Liver (tissue), 9 donors: ENCODE data around the gene TRDMT1. TPM values are rescaled to one million over a fixed set of nuclear protein-coding genes. Genes with fewer than 3 reads are reported as not detected.

Source experiments
- DNase-seq: peaks from one replicate; pipeline ENCODE4 v3.0.0-alpha.2; 2017; ENCODE audit warnings: low spot score
- H3K27ac ChIP-seq, 2 donors: one replicate each; pipeline ENCODE4 v1.7.0; 2013; ENCODE audit warnings: inconsistent platforms in 2 of 2, low read length in 2 of 2, control low read depth in 1 of 2, low read depth in 1 of 2, mild to moderate bottlenecking in 1 of 2
- H3K27me3 ChIP-seq, 4 donors: one replicate each; pipeline versions ENCODE4 v1.6.1 to v1.7.0; 2013; ENCODE audit warnings: low read length in 3 of 4, inconsistent platforms in 1 of 4, mild to moderate bottlenecking in 1 of 4, moderate library complexity in 1 of 4; ENCODE audit not compliant: control insufficient read depth in 4 of 4, insufficient read depth in 4 of 4
- H3K36me3 ChIP-seq, 4 donors: one replicate each; pipeline versions ENCODE4 v1.6.1 to v1.7.0; 2013; ENCODE audit warnings: low read length in 3 of 4, mild to moderate bottlenecking in 3 of 4, low read depth in 1 of 4, moderate library complexity in 1 of 4; ENCODE audit not compliant: control insufficient read depth in 4 of 4, insufficient read depth in 3 of 4
- H3K4me1 ChIP-seq, 4 donors: one replicate each; pipeline versions ENCODE4 v1.6.1 to v1.7.0; 2013; ENCODE audit warnings: low read length in 3 of 4, mild to moderate bottlenecking in 3 of 4, moderate library complexity in 1 of 4; ENCODE audit not compliant: control insufficient read depth in 4 of 4, insufficient read depth in 4 of 4
- H3K4me3 ChIP-seq, 3 donors: one replicate each; pipeline versions ENCODE4 v1.6.1 to v1.7.0; 2013; ENCODE audit warnings: low read length in 3 of 3, control low read depth in 1 of 3, low read depth in 1 of 3, mild to moderate bottlenecking in 1 of 3
- H3K9ac ChIP-seq, 2 donors: one replicate each; pipeline ENCODE4 v1.7.0; 2013; ENCODE audit warnings: low read length in 2 of 2, mild to moderate bottlenecking in 2 of 2, moderate library complexity in 2 of 2, control low read depth in 1 of 2, low read depth in 1 of 2
- H3K9me3 ChIP-seq, 4 donors: one replicate each; pipeline versions ENCODE4 v1.6.1 to v1.7.0; 2013; ENCODE audit warnings: low read length in 3 of 4; ENCODE audit not compliant: control insufficient read depth in 4 of 4
- CTCF ChIP-seq: fragments of 150-350 bp; IDR thresholded peaks from 2 replicates; pipeline ENCODE4 v1.5.1; 2017; ENCODE audit warnings: improper control_type of control experiment, low read depth, low read length; ENCODE audit not compliant: missing input control
- EGR1 ChIP-seq, 2 donors: IDR thresholded peaks; 2 replicates each; pipeline ENCODE4 v1.6.1; 2016 to 2018; ENCODE audit warnings: antibody characterized with exemption in 2 of 2, low read depth in 2 of 2
- FOXA1 ChIP-seq: IDR thresholded peaks from 2 replicates; pipeline ENCODE4 v1.6.1; 2016; ENCODE audit warnings: antibody characterized with exemption
- FOXA2 ChIP-seq: IDR thresholded peaks from 2 replicates; pipeline ENCODE4 v1.6.1; 2016; ENCODE audit warnings: antibody characterized with exemption
- GABPA ChIP-seq, 2 donors: IDR thresholded peaks in 1 of 2; conservative IDR thresholded peaks in 1 of 2; 2 replicates each; pipeline ENCODE4 v1.6.1; 2016; ENCODE audit warnings: antibody characterized with exemption in 2 of 2, mild to moderate bottlenecking in 1 of 2, moderate library complexity in 1 of 2
- HNF4A ChIP-seq, 2 donors: conservative IDR thresholded peaks; 2 replicates each; pipeline ENCODE4 v1.6.1; 2016; ENCODE audit warnings: antibody characterized with exemption in 2 of 2, mild to moderate bottlenecking in 2 of 2
- HNF4G ChIP-seq: IDR thresholded peaks from 2 replicates; pipeline ENCODE4 v1.6.1; 2016; ENCODE audit warnings: antibody characterized with exemption
- NR2F2 ChIP-seq: IDR thresholded peaks from 2 replicates; pipeline ENCODE4 v1.6.1; 2016; ENCODE audit warnings: antibody characterized with exemption
- RAD21 ChIP-seq, 2 donors: IDR thresholded peaks; 2 replicates each; pipeline ENCODE4 v1.6.1; 2016; ENCODE audit warnings: antibody characterized with exemption in 2 of 2, mild to moderate bottlenecking in 2 of 2
- REST ChIP-seq: IDR thresholded peaks from 2 replicates; pipeline ENCODE4 v1.6.1; 2016; ENCODE audit warnings: antibody characterized with exemption, mild to moderate bottlenecking
- RXRA ChIP-seq, 2 donors: IDR thresholded peaks; 2 replicates each; pipeline ENCODE4 v1.6.1; 2017 to 2018; ENCODE audit warnings: antibody characterized with exemption in 2 of 2, mild to moderate bottlenecking in 1 of 2
- SP1 ChIP-seq: IDR thresholded peaks from 2 replicates; pipeline ENCODE4 v1.6.1; 2018; ENCODE audit warnings: antibody characterized with exemption, mild to moderate bottlenecking
- TAF1 ChIP-seq: conservative IDR thresholded peaks from 2 replicates; pipeline ENCODE4 v1.6.1; 2016; ENCODE audit warnings: antibody characterized with exemption, mild to moderate bottlenecking
- YY1 ChIP-seq: IDR thresholded peaks from 2 replicates; pipeline ENCODE4 v1.6.1; 2016; ENCODE audit warnings: antibody characterized with exemption, mild to moderate bottlenecking
- ZBTB33 ChIP-seq: IDR thresholded peaks from 2 replicates; pipeline ENCODE4 v1.6.1; 2016; ENCODE audit warnings: antibody characterized with exemption
- WGBS: extraction: QIAGEN DNeasy Blood & Tissue Kit; methylation state at CpG from one replicate; pipeline ENCODE4 v1.1.7; 2013; 5-methylcytosine and 5-hydroxymethylcytosine counted together
- polyA plus RNA-seq, 2 donors: library from polyadenylated mRNA; stranded (reverse) in 1 of 2; unstranded in 1 of 2; fragments of 200-250 nt in 1 of 2; fragments of >200 nt in 1 of 2; fragmentation: Nextera tagmentation in 1 of 2; extraction: Ambion mirVana in 1 of 2; gene quantifications; one replicate each; pipeline versions ENCODE4 v1.2.1 to v1.2.3, GENCODE V29; 2013 to 2015
- total RNA-seq, 2 donors: library from RNA; depleted of rRNA; stranded (reverse); fragments of >200 nt; gene quantifications; one replicate each; pipeline ENCODE4 v1.2.3, GENCODE V29; 2014
- TF ChIP-seq, protein P1 (sequence below): IDR thresholded peaks from 2 replicates; pipeline ENCODE4 v1.6.1; 2016; ENCODE audit warnings: antibody characterized with exemption
- TF ChIP-seq, protein P2 (sequence below): IDR thresholded peaks from 2 replicates; pipeline ENCODE4 v1.6.1; 2016; ENCODE audit warnings: antibody characterized with exemption
- donor health status: healthy.
- donor health status: healthy.
- donor health status: healthy.
- donor health status: healthy.
- donor health status: healthy.

The TRDMT1 gene
- total and polyA plus RNA-seq, 4 donors: 0.38 to 2.4 (median 1.1) TPM

DNA sequence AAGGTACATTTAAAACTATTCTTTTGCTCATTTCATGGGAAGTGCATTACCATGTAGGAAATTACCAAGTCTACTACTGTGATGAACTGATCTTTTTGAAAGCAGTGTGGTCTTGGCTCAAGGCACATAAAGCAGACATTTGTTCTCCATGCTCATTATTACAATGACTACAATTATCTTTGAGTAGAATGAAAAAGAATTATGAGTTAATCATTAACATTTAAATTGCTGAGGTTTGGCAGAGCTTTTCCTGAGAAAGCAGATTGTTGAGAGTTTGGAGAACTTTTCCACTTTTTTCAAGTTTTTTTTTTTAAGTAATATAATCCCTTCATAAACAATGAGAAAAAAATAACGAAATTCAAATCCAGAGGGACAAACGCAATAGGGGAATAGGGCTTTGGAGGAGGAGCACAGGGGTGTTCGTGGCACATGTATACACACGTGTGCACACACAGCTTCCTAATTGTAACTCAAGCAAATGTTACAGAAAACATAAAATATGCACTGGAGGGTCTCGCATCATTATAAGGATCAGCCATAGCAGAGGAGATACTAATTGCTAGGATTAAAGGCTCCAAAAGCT, 62.9 kb downstream of the TRDMT1 start:
- H3K9me3 ChIP-seq: no peaks in the 10 kb centered on the region
- no peaks in the 10 kb centered on the region for H3K36me3 ChIP-seq
- TF ChIP-seq EGR1 (IDR thresholded peaks at IDR 0.05; ENCODE audit: low read depth in 2 of 2): no peak
- no peak for TF ChIP-seq REST
- no peaks in the 10 kb centered on the region for H3K27me3 ChIP-seq
- H3K4me1 ChIP-seq: no peaks in the 10 kb centered on the region
- no peak overlapping the region for H3K9ac ChIP-seq
- no peak overlapping the region for H3K27ac ChIP-seq
- 68% methylated on average over 5 of the region's 5 CpGs for WGBS
- H3K4me3 ChIP-seq: no peak overlapping the region
- no peak for DNase-seq

DNA sequence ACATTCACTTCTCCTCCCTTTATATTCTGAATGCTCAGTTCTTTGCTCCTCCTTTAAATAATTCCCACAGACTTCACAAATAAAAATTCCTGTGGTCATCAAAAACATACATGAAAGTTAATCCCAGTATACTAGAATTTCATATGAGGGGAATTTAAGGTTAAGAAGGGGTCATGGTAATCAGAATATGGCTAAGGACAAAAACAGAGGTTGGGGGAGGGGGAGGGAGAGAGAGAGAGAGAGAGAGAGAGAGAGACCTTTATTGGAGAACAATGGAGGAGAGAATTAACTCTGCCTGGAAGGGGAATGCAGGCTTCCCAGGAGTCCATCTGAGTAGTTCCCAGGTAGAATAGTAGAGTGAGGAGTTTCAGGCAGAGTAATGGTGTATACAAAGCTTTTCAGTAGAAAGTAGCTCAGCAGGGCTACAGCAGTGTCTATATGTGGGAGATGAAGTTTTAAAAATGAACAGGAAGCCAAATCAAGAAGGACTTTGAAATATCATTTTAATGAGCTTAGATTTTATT, 66.7 kb downstream of the TRDMT1 start:
- H3K27ac ChIP-seq: no peak overlapping the region
- DNase-seq: no peak
- H3K27me3 ChIP-seq: no peaks in the 10 kb centered on the region
- no peak overlapping the region for H3K4me3 ChIP-seq
- no peaks in the 10 kb centered on the region for H3K36me3 ChIP-seq
- H3K4me1 ChIP-seq: peaks cover 0 to 1% (median 0%) of the 10 kb centered on the region in 4 donors
- TF ChIP-seq ZBTB33: no peak
- TF ChIP-seq FOXA2: no peak
- no peak for TF ChIP-seq FOXA1
- TF ChIP-seq NR2F2: no peak
- TF ChIP-seq SP1: no peak
- TF ChIP-seq HNF4A (conservative IDR thresholded peaks at IDR 0.05): no peak
- H3K9me3 ChIP-seq: no peaks in the 10 kb centered on the region
- no peak overlapping the region for H3K9ac ChIP-seq

DNA sequence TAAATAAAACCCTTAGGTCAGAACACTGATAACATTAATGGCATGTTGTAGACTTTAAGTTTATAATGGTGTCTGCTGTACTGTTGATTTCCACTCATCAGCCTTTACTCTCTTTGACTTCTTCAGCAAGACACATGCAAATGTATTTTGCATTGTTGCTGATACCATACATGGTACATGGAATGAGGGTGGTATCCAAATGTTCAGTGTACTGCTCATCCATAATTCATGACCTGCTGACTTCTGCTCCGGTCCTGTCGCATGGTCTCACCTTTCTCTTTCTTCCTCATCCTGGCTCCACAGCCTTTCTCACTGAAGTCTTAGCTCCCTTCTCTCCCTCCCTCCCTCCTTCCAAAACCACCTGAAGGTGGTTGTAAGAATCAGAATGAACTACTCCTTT, 67.2 kb downstream of the TRDMT1 start:
- Histone ChIP-seq H3K27me3 (no peaks in the 10 kb centered on the region), H3K9me3 (no peaks in the 10 kb centered on the region), H3K36me3 (no peaks in the 10 kb centered on the region), H3K9ac (no peak overlapping the region), H3K27ac (no peak overlapping the region), H3K4me3 (no peak overlapping the region), H3K4me1 (peaks cover 0 to 1% (median 0%) of the 10 kb centered on the region in 4 donors)
- DNase-seq: no peak
- whole genome bisulfite sequencing: over 99% methylated on average over 2 of the region's 2 CpGs
- TF ChIP-seq ZBTB33 (no peak), RXRA (IDR thresholded peaks at IDR 0.05) (no peak), NR2F2 (no peak), YY1 (no peak), HNF4A (conservative IDR thresholded peaks at IDR 0.05) (no peak), HNF4G (no peak), CTCF (no peak), TAF1 (no peak), SP1 (no peak), FOXA2 (no peak), GABPA (IDR thresholded peaks at IDR 0.05 in 1 of 2, conservative IDR thresholded peaks at IDR 0.05 in 1 of 2) (no peak), RAD21 (IDR thresholded peaks at IDR 0.05) (no peak)
- TF ChIP-seq, protein P1, sequence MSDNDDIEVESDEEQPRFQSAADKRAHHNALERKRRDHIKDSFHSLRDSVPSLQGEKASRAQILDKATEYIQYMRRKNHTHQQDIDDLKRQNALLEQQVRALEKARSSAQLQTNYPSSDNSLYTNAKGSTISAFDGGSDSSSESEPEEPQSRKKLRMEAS: no peak
- TF ChIP-seq, protein P2, sequence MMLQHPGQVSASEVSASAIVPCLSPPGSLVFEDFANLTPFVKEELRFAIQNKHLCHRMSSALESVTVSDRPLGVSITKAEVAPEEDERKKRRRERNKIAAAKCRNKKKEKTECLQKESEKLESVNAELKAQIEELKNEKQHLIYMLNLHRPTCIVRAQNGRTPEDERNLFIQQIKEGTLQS: no peak
